SK-N-MC (cell line): ENCODE measurements around the gene PTPRN2.

Experiments used
- EZH2 ChIP-seq: fragments of 200-600 bp; sonication (generic); IDR thresholded peaks from one replicate; pipeline ENCODE4 v1.6.1; 2017; ENCODE audit warnings: antibody characterized with exemption
- FOXP2 ChIP-seq: optimal IDR thresholded peaks from 2 replicates; pipeline ENCODE3; 2011; ENCODE audit warnings: mild to moderate bottlenecking, moderate library complexity; ENCODE audit not compliant: insufficient read depth; ENCODE audit errors: extremely low read length, control extremely low read depth
- POLR2AphosphoS5 ChIP-seq: IDR thresholded peaks from 2 replicates; pipeline ENCODE4 v1.6.1; 2012; ENCODE audit warnings: mild to moderate bottlenecking, low read depth, low read length, borderline replicate concordance

DNA sequence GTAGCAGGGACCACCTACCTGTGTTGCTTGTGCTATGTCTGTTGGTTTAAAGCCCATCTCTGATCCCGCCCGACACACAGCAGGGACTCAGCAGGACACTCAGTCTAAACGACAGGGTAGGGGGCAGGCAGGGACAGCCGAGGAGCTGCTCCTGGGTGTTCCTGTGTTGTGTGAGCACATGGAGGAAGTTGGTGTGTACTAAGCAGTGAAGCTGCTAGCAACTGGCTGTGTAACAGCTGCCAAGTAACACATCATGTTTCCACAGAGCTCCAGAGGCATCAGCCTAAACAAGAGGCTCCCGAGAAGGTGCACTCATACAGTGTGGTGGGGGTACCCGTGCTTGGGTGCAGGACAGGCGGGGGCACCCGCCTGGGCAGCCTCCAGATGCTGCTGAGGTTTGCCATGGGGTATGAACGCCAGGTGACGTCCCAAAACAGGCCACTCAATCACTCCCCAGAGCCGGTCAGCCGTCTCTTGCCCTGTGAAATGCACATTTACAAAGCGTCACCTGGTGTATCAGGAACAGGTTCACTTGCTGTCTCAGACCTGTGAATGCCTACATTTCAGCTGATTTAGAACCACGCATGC, 59.6 kb downstream of the PTPRN2 start:
- TF ChIP-seq POLR2AphosphoS5 (no peak), EZH2 (no peak), FOXP2 (no peak)
